HUES64 (cell line): ENCODE results near the gene LRIT1. TPM values are rescaled to one million over a fixed set of nuclear protein-coding genes. Genes with fewer than 3 reads are reported as not detected.
A peak's percentile ranks its signal among the peaks of the same experiment; 100 is the strongest.
"Not testable (repeated sequence)": the region's sequence is repeated elsewhere in the genome, so short reads cannot be mapped to it uniquely, and the experiment has no call there.

Source experiments
- H3K27ac ChIP-seq: 2 replicates; pipeline ENCODE4 v1.7.0; 2013; ENCODE audit warnings: low read depth, low read length, inconsistent platforms
- H3K27me3 ChIP-seq: 2 replicates; pipeline ENCODE4 v1.6.1; 2013; ENCODE audit warnings: mild to moderate bottlenecking, low read length; ENCODE audit not compliant: insufficient read depth
- H3K36me3 ChIP-seq: 2 replicates; pipeline ENCODE4 v1.6.1; 2013; ENCODE audit warnings: mild to moderate bottlenecking, low read length; ENCODE audit not compliant: insufficient read depth
- H3K4me1 ChIP-seq: 2 replicates; pipeline ENCODE4 v1.6.1; 2013; ENCODE audit warnings: mild to moderate bottlenecking, low read length, moderate library complexity; ENCODE audit not compliant: insufficient read depth
- H3K4me3 ChIP-seq: 2 replicates; pipeline ENCODE4 v1.5.1; 2013; ENCODE audit warnings: mild to moderate bottlenecking, low read length, moderate library complexity
- H3K9ac ChIP-seq: 2 replicates; pipeline ENCODE4 v1.6.1; 2013; ENCODE audit warnings: mild to moderate bottlenecking, low read depth, low read length
- H3K9me3 ChIP-seq: 2 replicates; pipeline ENCODE4 v1.6.1; 2013; ENCODE audit warnings: low read depth, low read length; ENCODE audit not compliant: insufficient read depth
- WGBS: fragments of 150-250, 120-280 bp; methylation state at CpG from one replicate; pipeline ENCODE4 v1.1.7; 2013; ENCODE audit warnings: missing lambda C conversion rate; 5-methylcytosine and 5-hydroxymethylcytosine counted together
- polyA plus RNA-seq, 2 experiments: library from polyadenylated mRNA; stranded (reverse); fragments of 50-300 nt; gene quantifications; one replicate each; pipeline ENCODE4 v1.2.3, GENCODE V29; 2013

Gene LRIT1, protein sequence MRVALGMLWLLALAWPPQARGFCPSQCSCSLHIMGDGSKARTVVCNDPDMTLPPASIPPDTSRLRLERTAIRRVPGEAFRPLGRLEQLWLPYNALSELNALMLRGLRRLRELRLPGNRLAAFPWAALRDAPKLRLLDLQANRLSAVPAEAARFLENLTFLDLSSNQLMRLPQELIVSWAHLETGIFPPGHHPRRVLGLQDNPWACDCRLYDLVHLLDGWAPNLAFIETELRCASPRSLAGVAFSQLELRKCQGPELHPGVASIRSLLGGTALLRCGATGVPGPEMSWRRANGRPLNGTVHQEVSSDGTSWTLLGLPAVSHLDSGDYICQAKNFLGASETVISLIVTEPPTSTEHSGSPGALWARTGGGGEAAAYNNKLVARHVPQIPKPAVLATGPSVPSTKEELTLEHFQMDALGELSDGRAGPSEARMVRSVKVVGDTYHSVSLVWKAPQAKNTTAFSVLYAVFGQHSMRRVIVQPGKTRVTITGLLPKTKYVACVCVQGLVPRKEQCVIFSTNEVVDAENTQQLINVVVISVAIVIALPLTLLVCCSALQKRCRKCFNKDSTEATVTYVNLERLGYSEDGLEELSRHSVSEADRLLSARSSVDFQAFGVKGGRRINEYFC
- not detected for polyA plus RNA-seq (2013, experiment 1 of 2)
- not detected for polyA plus RNA-seq (2013, experiment 2 of 2)

DNA sequence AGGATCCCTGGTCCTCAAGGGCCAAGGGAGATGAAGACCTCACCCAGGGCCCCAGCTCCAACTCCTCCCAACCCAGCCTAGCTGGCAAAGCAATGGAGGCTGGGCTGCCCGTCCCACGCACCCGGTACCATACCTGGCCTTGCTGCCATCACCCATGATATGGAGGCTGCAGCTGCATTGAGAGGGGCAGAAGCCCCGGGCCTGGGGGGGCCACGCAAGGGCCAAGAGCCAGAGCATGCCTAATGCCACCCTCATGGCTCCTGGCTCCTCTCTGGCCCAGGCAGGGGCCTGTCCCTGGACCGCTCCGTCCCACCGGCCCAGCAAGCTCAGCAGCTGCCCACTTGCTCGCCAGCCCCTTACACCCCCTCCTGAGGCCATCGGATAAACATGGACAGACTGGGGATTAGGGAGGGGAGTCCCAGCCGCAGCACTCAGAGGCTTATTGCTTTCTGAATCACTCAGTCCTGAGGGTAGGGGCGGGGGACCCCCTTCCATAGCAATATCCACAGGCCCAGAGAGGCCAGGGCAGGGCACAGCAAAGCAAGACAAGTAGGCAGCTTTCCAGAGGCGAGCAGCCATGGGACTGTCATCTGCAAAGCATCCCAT lies at the start of gene LRIT1:
TSS of gene LRIT1 (minus strand) at position 362 of the 606 bp plus-strand sequence. CDS start at position 255, 107 bp downstream.
- Histone ChIP-seq H3K4me1 (no peaks in the 10 kb centered on the region), H3K9ac (no peak within 1 kb of the TSS), H3K9me3 (no peaks in the 10 kb centered on the region), H3K27ac (no peak within 1 kb of the TSS), H3K27me3 (peaks cover 10% of the 10 kb centered on the region; the same call in 1 of the 2 replicates), H3K36me3 (no peaks in the 10 kb centered on the region), H3K4me3 (no peak within 1 kb of the TSS)
- 93% methylated on average over 13 of the region's 13 CpGs for WGBS

DNA sequence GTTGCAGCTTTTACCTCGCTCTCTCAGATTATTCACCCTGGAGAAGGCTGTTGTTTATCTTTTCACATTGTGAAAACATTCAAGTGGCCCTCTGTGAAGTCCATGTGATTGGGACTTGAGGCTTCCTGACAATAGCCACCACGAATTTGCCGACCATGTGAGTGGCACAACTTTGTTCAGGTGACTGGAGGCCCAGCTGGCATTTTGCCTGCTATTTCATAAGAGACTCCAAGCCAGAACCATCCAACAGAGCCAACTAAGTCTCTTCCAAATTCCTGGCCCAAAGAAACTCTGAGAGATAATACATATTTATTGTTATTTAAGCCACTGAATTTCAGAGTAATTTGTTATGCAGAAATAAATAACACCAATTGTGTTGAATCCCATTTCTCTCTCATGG lies 48.9 kb upstream of the LRIT1 start:
- Histone ChIP-seq H3K4me3 (no peak overlapping the region), H3K9ac (no peak overlapping the region)
- WGBS, result 84% methylated on average over 3 of the region's 3 CpGs

DNA sequence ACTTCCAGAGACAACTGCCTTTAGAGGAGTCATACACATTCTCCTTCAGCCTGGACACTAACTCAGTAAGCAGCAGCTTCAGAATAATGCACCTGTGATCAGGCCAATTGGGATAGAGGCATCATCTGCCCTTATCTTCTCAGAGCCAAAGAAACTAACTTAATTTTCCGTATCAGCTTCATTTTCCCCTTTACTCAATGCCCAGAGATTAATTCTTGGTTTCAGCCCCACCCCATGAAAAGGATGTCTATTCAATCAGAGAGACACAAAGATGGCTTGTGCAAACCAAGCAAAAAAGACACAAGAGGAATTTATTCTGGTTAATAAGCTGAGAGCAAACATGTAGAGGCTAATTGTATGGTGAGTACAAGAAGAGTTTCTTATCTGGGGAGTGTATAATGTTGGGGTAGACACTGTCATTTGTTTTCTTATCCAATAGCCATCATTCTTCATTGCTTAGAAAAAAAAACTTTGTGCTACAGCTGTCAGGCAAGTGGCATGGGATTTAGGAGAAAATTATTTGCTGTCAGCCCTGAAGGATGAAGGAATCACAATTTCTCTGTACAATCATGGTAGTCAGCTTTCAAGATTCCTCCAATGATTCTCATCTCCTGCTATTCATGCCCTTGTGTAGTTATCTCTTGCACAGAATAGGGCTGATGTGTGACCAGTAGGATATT lies 48.3 kb upstream of the LRIT1 start:
- no peak overlapping the region for H3K9ac ChIP-seq
- H3K4me1 ChIP-seq, result no peaks in the 10 kb centered on the region
- H3K9me3 ChIP-seq, result no peaks in the 10 kb centered on the region
- no peak overlapping the region for H3K4me3 ChIP-seq
- H3K36me3 ChIP-seq, result no peaks in the 10 kb centered on the region
- H3K27me3 ChIP-seq, result no peaks in the 10 kb centered on the region
- 83% methylated on average over 1 of the region's 1 CpG for WGBS
- H3K27ac ChIP-seq, result no peak overlapping the region

More for the DNA sequence above, 48.9 kb upstream of the LRIT1 start:
- H3K27ac ChIP-seq, result no peak overlapping the region
- no peaks in the 10 kb centered on the region for H3K4me1 ChIP-seq
- no peaks in the 10 kb centered on the region for H3K36me3 ChIP-seq
- no peaks in the 10 kb centered on the region for H3K9me3 ChIP-seq
- H3K27me3 ChIP-seq, result no peaks in the 10 kb centered on the region

DNA sequence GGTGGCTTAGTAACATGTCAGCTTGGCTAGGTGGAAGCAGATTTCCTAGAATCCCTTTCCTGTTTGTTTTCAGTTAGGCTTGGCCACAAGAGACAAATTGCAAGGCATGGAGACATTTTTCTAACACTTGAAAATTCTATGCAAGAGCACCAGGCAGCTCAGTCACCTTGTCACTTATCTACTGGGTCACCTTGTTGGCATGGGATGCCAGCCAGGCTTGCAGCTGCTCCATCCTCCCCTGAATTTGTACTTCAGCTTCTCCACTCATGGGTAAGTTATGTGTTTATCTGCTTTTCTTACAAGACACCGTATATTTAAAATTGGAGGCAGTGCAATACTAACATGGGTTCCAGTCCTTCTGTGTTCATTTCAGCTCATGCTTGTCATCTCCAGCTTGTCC lies 46.8 kb upstream of the LRIT1 start:
- no peaks in the 10 kb centered on the region for H3K9me3 ChIP-seq
- WGBS, result 100% methylated on average over 1 of the region's 1 CpG
- no peaks in the 10 kb centered on the region for H3K36me3 ChIP-seq
- no peaks in the 10 kb centered on the region for H3K27me3 ChIP-seq
- H3K27ac ChIP-seq, result no peak overlapping the region
- no peak overlapping the region for H3K4me3 ChIP-seq
- H3K9ac ChIP-seq, result no peak overlapping the region
- no peaks in the 10 kb centered on the region for H3K4me1 ChIP-seq

DNA sequence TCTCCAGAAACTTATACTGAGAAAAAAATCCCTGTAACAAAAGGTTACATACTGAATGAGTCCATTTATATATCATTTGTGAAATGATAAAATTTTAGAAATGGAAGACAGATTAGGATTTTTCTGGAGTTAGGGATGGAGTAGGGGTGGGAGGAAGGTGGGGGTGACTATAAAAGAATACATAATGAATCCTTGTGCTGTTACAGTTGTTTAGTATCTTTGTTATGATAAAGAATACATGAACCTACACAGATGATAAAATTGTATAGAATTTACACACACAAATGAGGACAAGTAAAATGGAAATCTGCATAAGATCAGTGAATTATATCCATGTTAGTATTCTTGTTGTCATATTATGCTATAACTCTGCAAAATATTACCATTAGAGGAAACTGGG lies 45.3 kb upstream of the LRIT1 start:
- Histone ChIP-seq H3K9ac (no peak overlapping the region), H3K4me1 (no peaks in the 10 kb centered on the region), H3K4me3 (no peak overlapping the region), H3K27ac (no peak overlapping the region), H3K27me3 (no peaks in the 10 kb centered on the region), H3K9me3 (no peaks in the 10 kb centered on the region), H3K36me3 (no peaks in the 10 kb centered on the region)

DNA sequence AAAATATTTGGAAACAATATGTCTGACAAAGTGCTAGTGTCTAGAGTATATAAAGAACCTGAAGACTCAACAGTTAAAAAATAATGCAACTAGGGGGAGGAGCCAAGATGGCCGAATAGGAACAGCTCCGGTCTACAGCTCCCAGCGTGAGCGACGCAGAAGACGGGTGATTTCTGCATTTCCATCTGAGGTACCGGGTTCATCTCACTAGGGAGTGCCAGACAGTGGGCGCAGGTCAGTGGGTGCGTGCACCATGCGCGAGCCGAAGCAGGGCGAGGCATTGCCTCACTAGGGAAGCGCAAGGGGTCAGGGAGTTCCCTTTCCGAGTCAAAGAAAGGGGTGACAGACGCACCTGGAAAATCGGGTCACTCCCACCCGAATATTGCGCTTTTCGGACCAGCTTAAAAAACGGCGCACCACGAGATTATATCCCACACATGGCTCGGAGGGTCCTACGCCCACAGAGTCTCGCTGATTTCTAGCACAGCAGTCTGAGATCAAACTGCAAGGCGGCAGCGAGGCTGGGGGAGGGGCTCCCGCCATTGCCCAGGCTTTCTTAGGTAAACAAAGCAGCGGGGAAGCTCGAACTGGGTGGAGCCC lies 38.6 kb upstream of the LRIT1 start:
- H3K27me3 ChIP-seq, H3K27ac ChIP-seq, H3K4me1 ChIP-seq, H3K9me3 ChIP-seq, H3K36me3 ChIP-seq, H3K9ac ChIP-seq: not testable (repeated sequence)
- H3K4me3 ChIP-seq, result peak overlapping the region; percentile 43
- WGBS, result 20% methylated on average over 31 of the region's 31 CpGs

DNA sequence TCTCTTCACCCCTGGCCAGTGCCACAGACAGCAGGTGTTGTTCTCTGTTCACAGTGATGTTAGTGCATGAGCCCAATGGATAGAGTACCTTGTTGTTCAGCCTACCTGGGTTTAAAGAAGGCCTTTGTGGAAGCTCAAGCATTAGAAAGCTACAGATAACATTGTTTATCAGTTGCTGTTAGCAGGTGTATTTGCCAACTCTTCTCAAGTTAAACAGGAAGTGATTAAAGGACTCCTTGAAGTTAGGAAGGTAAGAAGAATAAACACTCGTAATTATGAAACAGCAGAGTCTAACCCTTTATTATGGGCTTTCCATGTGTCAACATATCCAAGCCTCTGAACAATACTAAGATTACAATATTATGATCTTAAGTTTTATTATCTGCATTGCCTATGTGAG lies 29.4 kb upstream of the LRIT1 start:
- no peak overlapping the region for H3K9ac ChIP-seq
- H3K27ac ChIP-seq, result no peak overlapping the region
- whole genome bisulfite sequencing, result no CpG with 5 or more reads among the region's 1 CpG
- H3K27me3 ChIP-seq, result no peaks in the 10 kb centered on the region
- H3K36me3 ChIP-seq, result no peaks in the 10 kb centered on the region
- no peaks in the 10 kb centered on the region for H3K9me3 ChIP-seq
- no peaks in the 10 kb centered on the region for H3K4me1 ChIP-seq
- no peak overlapping the region for H3K4me3 ChIP-seq

DNA sequence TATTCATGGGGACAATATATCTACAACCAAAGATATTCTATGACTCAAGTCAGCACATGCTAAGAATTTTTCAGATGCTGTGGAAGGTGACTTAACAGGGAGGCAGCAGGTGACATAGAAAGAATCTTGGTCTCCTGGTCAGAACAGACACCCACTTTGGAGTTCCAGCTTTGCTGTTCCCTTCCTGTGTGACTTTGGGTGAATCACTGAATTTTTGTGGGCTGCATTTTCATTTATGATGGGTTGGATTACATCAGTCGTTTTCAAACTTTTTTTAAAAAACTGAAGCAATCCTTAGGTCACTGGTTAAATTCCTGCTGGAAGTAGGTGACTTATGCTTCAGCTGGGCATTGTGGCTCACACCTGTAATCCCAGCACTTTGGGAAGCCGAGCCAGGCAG lies 28.4 kb upstream of the LRIT1 start:
- 94% methylated on average over 2 of the region's 2 CpGs for WGBS

DNA sequence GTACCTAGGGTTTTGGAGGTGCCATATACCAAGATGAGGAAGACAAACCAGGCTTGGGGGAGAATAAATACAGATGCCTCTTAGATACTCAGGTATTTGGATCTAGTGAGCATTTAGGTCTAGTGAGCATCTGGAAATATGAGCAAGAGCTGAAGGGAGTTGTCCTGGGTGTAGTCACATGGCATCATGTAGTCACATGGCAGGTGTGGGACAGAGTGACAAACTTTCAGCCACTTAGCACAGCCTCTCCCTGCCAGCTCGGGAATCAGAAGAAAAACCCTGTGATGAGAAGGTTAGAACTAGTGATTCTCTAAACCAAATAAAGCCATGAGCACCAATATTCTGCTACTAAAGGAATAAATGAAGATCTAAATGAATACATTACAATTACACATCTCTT lies 27.8 kb upstream of the LRIT1 start:
- WGBS, result no CpG with 5 or more reads among the region's 1 CpG
- Histone ChIP-seq H3K36me3 (no peaks in the 10 kb centered on the region), H3K9me3 (no peaks in the 10 kb centered on the region), H3K27me3 (0 out of 2 replicates have a peak, but pooled peaks cover 4% of the 10 kb centered on the region), H3K27ac (no peak overlapping the region), H3K9ac (no peak overlapping the region), H3K4me3 (no peak overlapping the region), H3K4me1 (peaks cover 3% of the 10 kb centered on the region; the same call in 1 of the 2 replicates)

More for the DNA sequence above, 28.4 kb upstream of the LRIT1 start:
- H3K27ac ChIP-seq, result no peak overlapping the region
- H3K27me3 ChIP-seq, result 0 out of 2 replicates have a peak, but pooled peaks cover 4% of the 10 kb centered on the region
- H3K9ac ChIP-seq, result no peak overlapping the region
- no peaks in the 10 kb centered on the region for H3K9me3 ChIP-seq
- H3K36me3 ChIP-seq, result no peaks in the 10 kb centered on the region
- no peak overlapping the region for H3K4me3 ChIP-seq
- H3K4me1 ChIP-seq, result peaks cover 2% of the 10 kb centered on the region; the same call in 1 of the 2 replicates

DNA sequence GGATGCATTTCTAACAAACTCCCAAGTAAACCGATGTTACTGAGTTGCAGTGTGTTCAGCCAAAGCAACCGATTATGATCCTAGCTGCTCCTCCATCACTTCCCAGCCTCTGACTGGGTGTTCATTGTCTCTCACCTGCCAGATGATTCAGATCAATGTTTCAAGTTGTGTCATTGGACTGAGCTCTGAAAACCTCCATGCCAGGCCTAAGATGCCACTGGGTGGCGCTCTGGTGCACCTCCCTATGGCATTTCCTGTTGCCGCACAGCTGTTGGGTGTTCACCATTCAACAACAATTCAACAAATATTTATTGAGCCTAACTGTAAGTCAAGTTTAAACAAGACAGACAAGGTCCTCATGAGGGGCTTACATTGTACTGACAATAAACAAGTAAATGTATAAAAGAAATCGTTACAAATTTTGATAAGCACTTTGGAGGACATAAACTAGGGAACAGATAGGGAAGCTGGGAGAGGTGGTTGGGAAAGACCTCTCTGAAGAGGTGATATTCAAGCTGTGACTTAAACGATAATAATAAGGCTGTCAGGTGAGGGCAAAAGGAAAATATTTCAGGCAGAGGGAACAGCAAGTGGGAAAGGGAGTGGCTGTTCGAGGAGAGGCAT lies 26.3 kb upstream of the LRIT1 start:
- Histone ChIP-seq H3K4me1 (peaks cover 3% of the 10 kb centered on the region; the same call in 1 of the 2 replicates), H3K9ac (no peak overlapping the region), H3K4me3 (no peak overlapping the region), H3K27me3 (0 out of 2 replicates have a peak, but pooled peaks cover 4% of the 10 kb centered on the region), H3K27ac (no peak overlapping the region), H3K36me3 (no peaks in the 10 kb centered on the region), H3K9me3 (no peaks in the 10 kb centered on the region)
- 62% methylated on average over 7 of the region's 7 CpGs for WGBS
